ENCODE data around the gene DDI2.

DNA sequence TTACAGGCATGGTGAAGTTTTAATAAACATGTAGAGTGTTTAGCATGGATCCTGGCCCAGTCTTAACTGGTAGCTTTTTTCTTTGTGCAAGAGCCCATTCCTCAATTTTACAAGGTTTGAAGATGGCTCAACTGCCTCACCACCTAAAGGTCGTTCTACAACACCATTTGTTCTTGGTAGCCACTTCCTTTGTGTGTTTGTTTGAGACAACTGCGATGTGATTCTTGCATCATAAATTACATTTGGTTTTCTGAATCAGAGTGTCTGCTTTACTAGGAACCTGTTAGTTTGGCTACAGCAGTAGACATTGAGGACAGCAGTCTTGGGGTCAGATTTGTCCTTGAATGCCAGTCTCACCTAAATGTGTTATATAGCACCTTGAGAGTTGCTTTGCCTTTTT lies 70.2 kb downstream of the DDI2 start:
- TF ChIP-seq EZH2 (IDR thresholded peaks at IDR 0.05) (no peak), POLR2AphosphoS5 (IDR thresholded peaks at IDR 0.05; ENCODE audit: borderline replicate concordance, low read depth, low read length) (no peak)

Data from SK-N-MC (cell line).